K562 (cell line): ENCODE results near the gene MRPL4. TPM values are rescaled to one million over a fixed set of nuclear protein-coding genes. Genes with fewer than 3 reads are reported as not detected.
A peak's percentile ranks its signal among the peaks of the same experiment; 100 is the strongest.

ENCODE experiments used
- ARID3B ChIP-seq: fragments of 250-450 bp; sonication (Bioruptor Pico); IDR thresholded peaks from 2 replicates; pipeline ENCODE4 v1.4.0; 2020; ENCODE audit warnings: borderline replicate concordance
- CBX1 ChIP-seq: sonication (generic); IDR thresholded peaks from 2 replicates; pipeline ENCODE4 v1.6.1; 2016; ENCODE audit warnings: antibody characterized with exemption, low read depth, mild to moderate bottlenecking
- CHD2 ChIP-seq: IDR thresholded peaks from 2 replicates; pipeline ENCODE4 v1.6.1; 2011; ENCODE audit warnings: low read depth, low read length
- CREB5 ChIP-seq: fragments of 250-450 bp; sonication (Bioruptor Pico); IDR thresholded peaks from 2 replicates; pipeline ENCODE4 v1.5.0; 2020; ENCODE audit warnings: mild to moderate bottlenecking
- CREM ChIP-seq: IDR thresholded peaks from 2 replicates; pipeline ENCODE4 v1.6.1; 2014; ENCODE audit warnings: antibody characterized with exemption, low read depth
- E2F1 ChIP-seq: sonication (generic); formaldehyde crosslinking; IDR thresholded peaks from 2 replicates; pipeline ENCODE4 v1.8.1; 2023; ENCODE audit warnings: mild to moderate bottlenecking, missing genetic modification reagents, moderate library complexity
- EP300 ChIP-seq: IDR thresholded peaks from 2 replicates; pipeline ENCODE4 v1.6.1; 2012; ENCODE audit warnings: low read length, improper control_type of control experiment
- HMGN3 ChIP-seq: IDR thresholded peaks from 2 replicates; pipeline ENCODE4 v1.6.1; 2011; ENCODE audit warnings: borderline replicate concordance, low read depth, mild to moderate bottlenecking, mixed read lengths, low read length; ENCODE audit not compliant: insufficient read length; ENCODE audit errors: extremely low read depth
- KAT7 ChIP-seq: sonication (generic); formaldehyde crosslinking; IDR thresholded peaks from 2 replicates; pipeline ENCODE4 v1.8.0; 2022; ENCODE audit warnings: missing genetic modification reagents, mild to moderate bottlenecking, borderline replicate concordance
- PPARD ChIP-seq: fragments of 250-450 bp; sonication (Bioruptor Pico); IDR thresholded peaks from 2 replicates; pipeline ENCODE4 v1.8.0; 2022; ENCODE audit warnings: inconsistent platforms, mild to moderate bottlenecking, moderate library complexity
- RBBP5 ChIP-seq: fragments of 200-600 bp; sonication (generic); IDR thresholded peaks from 2 replicates; pipeline ENCODE4 v1.6.1; 2012; ENCODE audit warnings: borderline replicate concordance, mild to moderate bottlenecking, low read length, control low read depth, inconsistent platforms; ENCODE audit not compliant: insufficient read depth, poor library complexity, severe bottlenecking
- TFAP4 ChIP-seq: sonication (generic); formaldehyde crosslinking; IDR thresholded peaks from 2 replicates; pipeline ENCODE4 v1.8.0; 2022; ENCODE audit warnings: missing genetic modification reagents, mild to moderate bottlenecking, moderate library complexity, borderline replicate concordance
- TGIF2 ChIP-seq: sonication (generic); formaldehyde crosslinking; IDR thresholded peaks from 2 replicates; pipeline ENCODE4 v1.8.1; 2022; ENCODE audit warnings: mild to moderate bottlenecking, missing genetic modification reagents, moderate library complexity
- THRAP3 ChIP-seq: fragments of 450-650 bp; IDR thresholded peaks from 2 replicates; pipeline ENCODE4 v1.6.1; 2016; ENCODE audit warnings: mild to moderate bottlenecking, inconsistent platforms, borderline replicate concordance
- YBX1 ChIP-seq: fragments of 450-650 bp; IDR thresholded peaks from 2 replicates; pipeline ENCODE4 v1.7.1; 2016; ENCODE audit warnings: mild to moderate bottlenecking
- ZNF23 ChIP-seq: fragments of 250-450 bp; sonication (Bioruptor Pico); IDR thresholded peaks from 2 replicates; pipeline ENCODE4 v1.4.0; 2020; ENCODE audit warnings: mild to moderate bottlenecking
- ZNF436 ChIP-seq: fragments of 250-450, 450-650 bp; sonication (Bioruptor Pico); formaldehyde crosslinking; IDR thresholded peaks from 2 replicates; pipeline ENCODE4 v1.7.0; 2020; ENCODE audit warnings: mild to moderate bottlenecking
- ZNF77 ChIP-seq: fragments of 250-450 bp; sonication (Bioruptor Pico); IDR thresholded peaks from 2 replicates; pipeline ENCODE4 v1.5.0; 2020
- ZSCAN29 ChIP-seq: fragments of 450-650 bp; IDR thresholded peaks from 2 replicates; pipeline ENCODE4 v1.6.1; 2017
- polyA plus RNA-seq, 8 experiments: library from polyadenylated mRNA; depleted of rRNA in 4 of 8; stranded (reverse) in 5 of 8; unstranded in 3 of 8; fragments of >200 nt; fragmentation: Nextera tagmentation in 2 of 8; fragmentation: Illumina TruSeq in 1 of 8; extraction: Ambion mirVana in 2 of 8; extraction: Trizol in 1 of 8; gene quantifications; 2 replicates each; pipeline versions ENCODE4 v1.2.1 to v1.2.3, GENCODE V29; 2011 to 2014; ENCODE audit warnings: inconsistent platforms in 1 of 8, missing spikeins in 1 of 8
- total RNA-seq, 7 experiments: library from RNA; depleted of rRNA in 6 of 7; stranded (reverse); fragments of >200 nt in 6 of 7; fragmentation: Illumina TruSeq in 2 of 7; extraction: Trizol in 2 of 7; gene quantifications; 2 replicates each; pipeline versions ENCODE4 v1.2.1 to v1.2.3, GENCODE V29; 2011 to 2021; ENCODE audit warnings: low replicate concordance in 1 of 7
- TF ChIP-seq, protein P1 (sequence below): fragments of 250-450 bp; sonication (Bioruptor Pico); IDR thresholded peaks from 2 replicates; pipeline ENCODE4 v1.4.0; 2020

The MRPL4 gene
- total and polyA plus RNA-seq, 9 of the 15 experiments (the other 6 are each of a cell fraction or from before 2014, with no cell fraction given): 1.4 to 239 (median 64.9) TPM

DNA sequence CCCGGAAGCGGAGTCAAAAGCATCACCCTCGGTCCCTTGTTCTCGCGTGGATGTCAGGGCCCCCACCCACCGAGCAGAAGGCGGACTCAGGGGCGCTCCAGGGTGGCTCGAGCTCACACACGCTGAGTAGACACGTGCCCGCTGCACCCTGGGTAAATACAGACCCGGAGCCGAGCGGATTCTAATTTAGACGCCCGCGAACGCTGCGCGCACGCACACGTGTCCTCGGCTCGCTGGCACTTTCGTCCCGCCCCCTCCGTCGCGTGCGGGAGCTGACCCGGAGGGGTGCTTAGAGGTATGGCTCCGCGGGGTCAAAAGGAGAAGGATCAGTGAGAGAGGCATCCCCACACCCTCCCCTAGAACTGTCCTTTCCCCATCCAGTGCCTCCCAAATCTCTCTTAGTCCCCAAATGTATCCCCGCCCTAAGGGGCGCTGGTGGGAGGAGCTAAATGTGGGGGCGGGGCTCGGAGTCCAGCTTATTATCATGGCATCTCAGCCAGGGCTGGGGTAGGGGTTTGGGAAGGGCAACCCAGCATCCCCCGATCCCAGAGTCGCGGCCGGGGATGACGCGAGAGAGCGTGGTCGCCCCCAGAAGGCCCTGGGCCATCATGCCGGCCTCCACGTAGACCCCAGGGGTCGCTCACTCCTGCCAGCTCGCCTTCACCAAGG, 37.3 kb downstream of the MRPL4 start (continued):
- TF ChIP-seq CHD2 (peak; percentile 61; the same call in 1 of the 2 replicates), KAT7 (CRISPR knock-in tag) (0 out of 2 replicates have a peak, but pooled peaks have one; percentile 6), RBBP5 (no peak), ZNF23 (no peak), ZSCAN29 (peak; percentile 68; the same call in 1 of the 2 replicates), CREM (peak; percentile 93), HMGN3 (peak; percentile 65), ARID3B (CRISPR knock-in tag) (no peak; the same call in 1 of the 2 replicates), PPARD (no peak), E2F1 (0 out of 2 replicates have a peak, but pooled peaks have one; percentile 44), ZNF436 (CRISPR knock-in tag) (no peak), THRAP3 (no peak), ZNF77 (peak; percentile 45; the same call in 1 of the 2 replicates), YBX1 (no peak), CREB5 (no peak), EP300 (no peak; the same call in 1 of the 2 replicates), TFAP4 (peak; percentile 70; the same call in 1 of the 2 replicates), TGIF2 (CRISPR knock-in tag) (no peak), CBX1 (0 out of 2 replicates have a peak, but pooled peaks have one; percentile 37)
- TF ChIP-seq, protein P1, sequence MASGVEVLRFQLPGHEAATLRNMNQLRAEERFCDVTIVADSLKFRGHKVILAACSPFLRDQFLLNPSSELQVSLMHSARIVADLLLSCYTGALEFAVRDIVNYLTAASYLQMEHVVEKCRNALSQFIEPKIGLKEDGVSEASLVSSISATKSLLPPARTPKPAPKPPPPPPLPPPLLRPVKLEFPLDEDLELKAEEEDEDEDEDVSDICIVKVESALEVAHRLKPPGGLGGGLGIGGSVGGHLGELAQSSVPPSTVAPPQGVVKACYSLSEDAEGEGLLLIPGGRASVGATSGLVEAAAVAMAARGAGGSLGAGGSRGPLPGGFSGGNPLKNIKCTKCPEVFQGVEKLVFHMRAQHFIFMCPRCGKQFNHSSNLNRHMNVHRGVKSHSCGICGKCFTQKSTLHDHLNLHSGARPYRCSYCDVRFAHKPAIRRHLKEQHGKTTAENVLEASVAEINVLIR (CRISPR knock-in tag): 0 out of 2 replicates have a peak, but pooled peaks have one; percentile 35
